ENCODE data around the gene EHBP1L1.

Gene EHBP1L1

GRCh38 chr11:65616575-65617001, 40.7 kb downstream of the EHBP1L1 start:
- no peak for DNase-seq (ENCODE audit: low read depth)

- no peak for DNase-seq (ENCODE audit: low read depth)
These were observed 41.4 kb downstream of the EHBP1L1 start for GRCh38 chr11:65617136-65617850.

GRCh38 chr11:65617990-65618751, 42.3 kb downstream of the EHBP1L1 start:
- DNase-seq (ENCODE audit: low read depth) = no peak

DNA sequence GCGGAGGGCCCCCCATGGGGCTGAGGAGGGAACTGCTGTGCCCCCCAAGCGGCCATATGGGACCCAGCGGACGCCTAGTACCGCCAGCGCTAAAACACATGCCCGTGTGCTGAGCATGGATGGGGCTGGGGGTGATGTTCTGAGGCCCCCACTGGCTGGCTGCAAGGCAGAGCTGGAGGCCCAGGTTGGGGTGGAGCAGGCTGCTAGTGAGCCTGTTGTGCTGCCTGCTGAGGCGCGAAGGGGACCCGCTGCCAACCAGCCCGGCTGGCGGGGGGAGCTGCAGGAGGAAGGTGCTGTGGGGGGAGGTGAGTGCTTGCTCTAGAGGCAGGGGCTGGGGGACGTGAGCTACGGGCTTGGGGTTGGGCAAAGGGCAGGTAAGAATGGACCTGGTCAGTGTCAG, 42.9 kb downstream of the EHBP1L1 start:
- DNase-seq (ENCODE audit: low read depth) = no peak

- no peak for DNase-seq (ENCODE audit: low read depth)
These were observed 43.6 kb downstream of the EHBP1L1 start for GRCh38 chr11:65619281-65619928.

- DNase-seq (ENCODE audit: low read depth) = no peak
These were observed 44.8 kb downstream of the EHBP1L1 start for GRCh38 chr11:65620666-65621065.

- DNase-seq (ENCODE audit: low read depth) = no peak
These were observed 45.6 kb downstream of the EHBP1L1 start for GRCh38 chr11:65621460-65621859.

DNA sequence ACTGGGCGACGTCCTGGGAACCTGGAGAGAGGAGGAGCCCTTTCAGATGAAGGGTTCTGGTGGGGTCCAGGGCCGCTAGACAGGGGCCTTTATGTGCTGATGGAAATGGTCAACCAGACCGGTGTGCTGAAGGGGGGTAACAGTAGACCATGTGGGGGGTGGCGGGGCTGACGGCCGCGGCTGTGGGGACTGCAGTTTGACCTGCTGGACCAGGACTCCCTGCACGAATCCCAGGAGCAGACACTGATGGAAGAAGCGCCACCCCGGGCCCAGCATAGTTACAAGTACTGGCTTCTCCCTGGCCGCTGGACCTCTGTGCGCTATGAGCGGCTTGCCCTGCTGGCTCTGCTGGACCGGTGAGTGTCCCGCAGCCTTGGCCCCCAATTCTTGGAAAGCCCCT, 46.2 kb downstream of the EHBP1L1 start:
- no peak for DNase-seq (ENCODE audit: low read depth)

DNA sequence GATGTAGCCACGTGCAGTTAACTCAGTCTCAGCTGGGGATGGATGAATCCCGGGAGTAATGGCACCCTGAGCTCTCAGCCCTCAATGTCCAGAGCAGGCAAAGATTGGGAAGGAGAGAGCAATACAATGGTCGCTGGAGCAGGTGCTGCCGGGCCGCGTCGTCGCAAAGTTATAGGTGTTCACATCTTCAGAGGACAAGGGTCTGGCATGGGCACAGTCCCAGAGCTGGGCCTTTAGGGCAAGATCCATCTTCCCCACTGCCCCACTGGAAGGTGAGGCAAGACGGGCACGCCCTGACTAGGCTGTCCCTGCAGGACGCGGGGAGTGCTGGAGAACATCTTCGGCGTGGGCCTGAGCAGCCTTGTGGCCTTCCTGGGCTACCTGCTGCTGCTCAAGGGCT, 47.3 kb downstream of the EHBP1L1 start:
- DNase-seq (ENCODE audit: low read depth) = no peak

DNA sequence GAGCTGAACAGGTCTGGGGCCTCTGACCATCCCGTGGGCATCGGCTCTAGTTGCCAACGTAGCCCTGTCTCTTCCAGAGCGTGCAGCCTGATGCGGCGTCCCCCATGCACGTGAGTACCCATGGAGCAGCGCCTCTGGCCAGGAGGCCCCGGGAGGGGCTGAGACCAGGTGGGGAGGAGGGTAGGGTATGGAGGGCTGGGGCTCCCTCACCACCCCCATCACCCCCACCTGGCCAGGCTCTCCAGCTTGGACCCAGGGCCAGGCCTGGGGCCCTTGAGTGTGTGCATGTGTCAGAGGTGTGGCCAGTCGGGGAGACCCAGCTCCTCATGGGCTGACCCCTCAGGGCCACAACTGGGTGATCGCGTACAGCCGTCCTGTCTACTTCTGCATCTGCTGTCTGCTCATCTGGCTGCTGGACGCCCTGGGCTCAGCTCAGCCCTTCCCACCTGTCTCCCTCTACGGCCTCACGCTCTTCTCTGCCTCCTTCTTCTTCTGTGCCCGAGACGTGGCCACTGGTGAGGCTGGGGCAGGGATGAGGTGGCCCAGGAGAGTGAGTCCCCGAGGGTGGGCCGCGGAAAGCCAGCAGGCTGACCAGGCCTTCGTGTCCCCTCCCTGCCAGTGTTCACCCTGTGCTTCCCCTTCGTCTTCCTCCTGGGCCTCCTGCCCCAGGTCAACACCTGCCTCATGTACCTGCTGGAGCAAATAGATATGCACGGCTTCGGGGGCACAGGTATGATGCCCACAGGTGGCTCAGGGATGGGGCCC, 48.2 kb downstream of the EHBP1L1 start:
- DNase-seq (ENCODE audit: low read depth) = no peak

- DNase-seq (ENCODE audit: low read depth) = no peak
These were observed 49.2 kb downstream of the EHBP1L1 start for GRCh38 chr11:65624931-65625627.

DNA sequence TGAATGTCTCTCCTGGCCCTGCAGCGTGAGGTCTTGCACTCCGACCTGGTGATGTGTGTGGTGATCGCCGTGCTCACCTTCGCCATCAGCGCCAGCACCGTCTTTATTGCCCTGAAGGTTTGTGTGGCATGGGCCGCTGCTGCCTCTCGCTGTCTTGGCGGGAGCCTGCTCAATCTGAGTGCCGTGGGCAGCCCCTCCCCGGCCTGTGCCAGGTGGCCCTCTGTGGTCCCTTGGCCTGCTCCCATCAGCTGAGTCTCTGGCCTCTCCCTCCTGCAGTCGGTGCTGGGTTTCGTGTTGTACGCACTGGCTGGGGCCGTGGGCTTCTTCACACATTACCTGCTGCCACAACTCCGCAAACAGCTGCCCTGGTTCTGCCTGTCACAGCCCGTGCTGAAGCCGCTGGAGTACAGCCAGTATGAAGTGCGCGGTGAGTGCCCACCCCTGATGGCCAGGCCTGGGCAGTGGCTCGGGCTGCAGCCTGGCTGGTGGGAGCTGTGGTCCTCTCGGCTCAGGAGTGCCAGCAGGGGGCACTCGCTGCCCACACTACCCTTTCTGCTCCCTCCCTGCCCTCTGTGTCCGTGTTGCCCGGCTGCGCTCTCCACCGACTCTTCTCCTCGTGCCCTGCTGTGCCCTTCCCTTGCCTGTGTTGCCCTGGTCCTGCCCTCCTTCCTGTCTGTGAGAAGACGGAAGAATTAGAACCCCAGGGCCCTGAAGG, 49.9 kb downstream of the EHBP1L1 start:
- no peak for DNase-seq (ENCODE audit: low read depth)

- no peak for DNase-seq (ENCODE audit: low read depth)
These were observed 51.3 kb downstream of the EHBP1L1 start for GRCh38 chr11:65627202-65627601.

DNA sequence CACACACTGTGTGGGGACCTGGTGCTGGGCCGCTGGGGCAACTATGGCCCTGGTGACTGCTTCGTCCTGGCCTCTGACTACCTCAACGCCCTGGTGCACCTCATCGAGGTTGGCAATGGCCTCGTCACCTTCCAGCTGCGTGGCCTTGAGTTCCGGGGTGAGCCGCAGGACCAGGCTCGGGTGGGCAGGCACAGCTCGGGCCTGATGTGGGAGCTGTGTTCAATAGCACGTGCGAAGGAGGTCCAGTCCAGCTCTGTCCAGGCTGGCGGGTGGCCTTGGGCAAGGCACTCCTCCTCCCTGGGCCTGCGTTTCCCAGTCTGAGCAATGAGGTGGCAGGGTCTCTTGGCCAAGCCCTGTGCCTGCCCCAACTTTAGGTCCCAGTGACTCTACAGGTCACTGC, 53.7 kb downstream of the EHBP1L1 start:
- no peak for DNase-seq (ENCODE audit: low read depth)

GRCh38 chr11:65630215-65630614, 54.4 kb downstream of the EHBP1L1 start:
- no peak for DNase-seq (ENCODE audit: low read depth)

GRCh38 chr11:65633390-65634108, 57.7 kb downstream of the EHBP1L1 start:
- no peak for DNase-seq (ENCODE audit: low read depth)

DNA sequence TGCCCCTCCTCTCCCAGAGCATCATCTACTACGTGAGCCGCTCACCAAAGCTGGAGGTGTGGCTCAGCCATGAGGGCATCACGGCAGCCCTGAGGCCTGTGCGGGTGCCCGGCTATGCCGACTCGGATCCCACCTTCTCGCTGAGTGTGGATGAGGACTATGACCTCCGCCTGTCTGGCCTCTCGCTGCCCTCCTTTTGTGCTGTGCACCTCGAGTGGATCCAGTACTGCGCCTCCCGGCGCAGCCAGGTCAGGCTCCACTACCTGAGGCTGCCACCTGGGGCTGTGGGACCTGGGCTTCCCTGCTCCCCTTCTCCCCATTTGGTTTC, 58.2 kb downstream of the EHBP1L1 start:
- DNase-seq (ENCODE audit: low read depth) = no peak

DNA sequence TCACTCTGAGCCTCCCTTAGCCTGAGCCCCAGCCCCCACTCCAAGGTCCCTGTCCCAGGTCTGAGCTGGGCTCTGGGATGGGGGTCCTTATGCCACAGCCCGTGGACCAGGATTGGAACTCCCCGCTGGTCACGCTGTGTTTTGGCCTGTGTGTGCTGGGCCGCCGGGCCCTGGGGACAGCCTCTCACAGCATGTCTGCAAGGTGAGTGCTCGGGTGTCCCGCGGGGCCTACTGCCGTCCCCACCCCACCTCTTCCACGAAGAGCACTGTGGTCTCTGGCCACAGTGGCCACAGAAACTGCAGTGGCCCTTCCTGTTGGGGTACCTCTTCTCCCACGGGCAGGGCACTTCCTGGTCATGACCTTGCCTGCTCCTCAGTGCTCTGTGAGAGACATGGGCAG, 58.6 kb downstream of the EHBP1L1 start:
- DNase-seq (ENCODE audit: low read depth) = no peak

DNA sequence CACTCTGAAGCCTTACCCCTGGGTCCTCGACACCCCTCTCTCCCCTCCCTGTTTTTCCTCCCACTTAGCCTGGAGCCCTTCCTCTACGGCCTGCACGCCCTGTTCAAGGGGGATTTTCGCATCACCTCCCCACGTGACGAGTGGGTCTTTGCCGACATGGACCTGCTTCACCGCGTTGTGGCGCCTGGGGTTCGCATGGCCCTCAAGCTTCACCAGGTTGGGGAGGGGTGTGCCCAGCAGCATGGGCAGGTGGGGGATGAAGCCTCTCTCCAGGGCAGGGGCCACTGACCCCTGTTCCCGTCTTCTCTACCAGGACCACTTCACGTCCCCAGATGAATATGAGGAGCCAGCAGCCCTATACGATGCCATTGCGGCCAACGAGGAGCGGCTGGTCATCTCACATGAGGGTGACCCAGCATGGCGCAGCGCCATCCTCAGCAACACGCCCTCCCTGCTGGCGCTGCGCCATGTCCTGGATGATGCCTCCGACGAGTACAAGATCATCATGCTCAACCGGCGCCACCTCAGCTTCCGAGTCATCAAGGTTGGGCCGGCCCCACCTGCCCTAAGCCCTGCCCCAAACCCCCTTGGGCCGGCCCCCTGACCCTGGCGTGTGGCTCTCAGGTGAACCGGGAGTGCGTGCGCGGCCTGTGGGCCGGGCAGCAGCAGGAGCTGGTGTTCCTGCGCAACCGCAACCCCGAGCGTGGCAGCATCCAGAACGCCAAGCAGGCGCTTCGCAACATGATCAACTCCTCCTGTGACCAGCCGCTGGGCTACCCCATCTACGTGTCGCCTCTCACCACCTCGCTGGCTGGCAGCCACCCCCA, 59.3 kb downstream of the EHBP1L1 start:
- no peak for DNase-seq (ENCODE audit: low read depth)
